Activated CD8-positive, alpha-beta memory T cell treated with anti-CD3 and anti-CD28 coated beads, Interleukin-2, amount 10 ng/mL, durations not matched to agents 7 days and 5 days (primary cell): ENCODE data around the gene OR7D2. TPM values are rescaled to one million over a fixed set of nuclear protein-coding genes. Genes with fewer than 3 reads are reported as not detected.

ENCODE experiments used
- total RNA-seq, 2 experiments: library from RNA; stranded (reverse); gene quantifications; one replicate each; pipeline ENCODE4 v1.2.3, GENCODE V29; 2021

The OR7D2 gene
- total RNA-seq, 2 experiments from 2014 or later = not detected

Other genes with a start within 250 kb of the OR7D2 start
- under 1 TPM; 0.02 to 0.12 TPM for gene MUC16, start 168.6 kb upstream of the OR7D2 start, total RNA-seq
- gene OR1M1, start 91.9 kb upstream of the OR7D2 start, total RNA-seq = not detected
- not detected for gene OR7G2, start 71.5 kb upstream of the OR7D2 start, total RNA-seq
- gene OR7G1, start 63.2 kb upstream of the OR7D2 start, total RNA-seq = not detected
- not detected for gene OR7G3, start 52.0 kb upstream of the OR7D2 start, total RNA-seq
- gene ZNF317, start 38.6 kb upstream of the OR7D2 start, total RNA-seq = 10 to 100 TPM; 36.8 to 44.5 TPM
- gene OR7D4, start 40.6 kb downstream of the OR7D2 start, total RNA-seq = not detected
- gene OR7E24, start 72.0 kb downstream of the OR7D2 start, total RNA-seq = not detected
- gene ZNF699, start 130.9 kb downstream of the OR7D2 start, total RNA-seq = 1 to 10 TPM; 6.7 to 9.0 TPM
- gene ZNF559, start 145.2 kb downstream of the OR7D2 start, total RNA-seq = 10 to 100 TPM; 10.9 to 14.9 TPM
- 1 to 10 TPM; 1.1 to 1.2 TPM for gene ZNF177, start 184.0 kb downstream of the OR7D2 start, total RNA-seq